GM12874 (cell line): ENCODE results near the gene C10orf71.

Source experiments
- TF ChIP-seq, protein P1 (sequence below): IDR thresholded peaks from 2 replicates; pipeline ENCODE4 v1.5.1; 2011; ENCODE audit warnings: low read depth, mild to moderate bottlenecking, control low read depth, low read length, moderate library complexity; ENCODE audit not compliant: insufficient read depth

Gene C10orf71

GRCh38 chr10:49281461-49281860, 17.5 kb upstream of the C10orf71 start:
- TF ChIP-seq, protein P1, sequence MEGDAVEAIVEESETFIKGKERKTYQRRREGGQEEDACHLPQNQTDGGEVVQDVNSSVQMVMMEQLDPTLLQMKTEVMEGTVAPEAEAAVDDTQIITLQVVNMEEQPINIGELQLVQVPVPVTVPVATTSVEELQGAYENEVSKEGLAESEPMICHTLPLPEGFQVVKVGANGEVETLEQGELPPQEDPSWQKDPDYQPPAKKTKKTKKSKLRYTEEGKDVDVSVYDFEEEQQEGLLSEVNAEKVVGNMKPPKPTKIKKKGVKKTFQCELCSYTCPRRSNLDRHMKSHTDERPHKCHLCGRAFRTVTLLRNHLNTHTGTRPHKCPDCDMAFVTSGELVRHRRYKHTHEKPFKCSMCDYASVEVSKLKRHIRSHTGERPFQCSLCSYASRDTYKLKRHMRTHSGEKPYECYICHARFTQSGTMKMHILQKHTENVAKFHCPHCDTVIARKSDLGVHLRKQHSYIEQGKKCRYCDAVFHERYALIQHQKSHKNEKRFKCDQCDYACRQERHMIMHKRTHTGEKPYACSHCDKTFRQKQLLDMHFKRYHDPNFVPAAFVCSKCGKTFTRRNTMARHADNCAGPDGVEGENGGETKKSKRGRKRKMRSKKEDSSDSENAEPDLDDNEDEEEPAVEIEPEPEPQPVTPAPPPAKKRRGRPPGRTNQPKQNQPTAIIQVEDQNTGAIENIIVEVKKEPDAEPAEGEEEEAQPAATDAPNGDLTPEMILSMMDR = peak; percentile 61

- TF ChIP-seq, protein P1 = no peak
Measured at GRCh38 chr10:49282306-49282705, 16.7 kb upstream of the C10orf71 start.

- TF ChIP-seq, protein P1 = no peak
Measured at GRCh38 chr10:49282879-49283341, 16.1 kb upstream of the C10orf71 start.

DNA sequence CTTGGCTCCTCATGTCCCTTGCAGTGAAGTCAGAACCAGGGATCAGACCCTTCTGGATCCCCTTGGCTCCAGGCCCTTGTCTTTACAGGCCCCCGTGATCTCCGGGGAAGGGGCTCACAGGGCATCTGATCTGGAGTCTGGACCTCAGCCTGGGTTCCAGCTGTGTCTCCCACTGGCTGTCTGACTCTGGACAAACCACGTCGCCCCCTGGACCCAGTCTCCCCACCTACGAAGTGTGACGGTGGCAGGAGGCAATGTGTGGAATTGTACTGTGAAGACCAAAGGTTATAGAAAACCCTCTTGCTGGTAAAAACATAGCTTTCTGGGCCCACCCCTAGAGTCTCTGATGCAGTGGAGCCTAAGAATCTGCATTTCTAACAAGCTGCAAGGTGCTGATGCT, 15.5 kb upstream of the C10orf71 start:
- TF ChIP-seq, protein P1 = no peak

GRCh38 chr10:49284356-49284755, 14.6 kb upstream of the C10orf71 start:
- TF ChIP-seq, protein P1 = no peak

GRCh38 chr10:49285232-49285631, 13.7 kb upstream of the C10orf71 start:
- TF ChIP-seq, protein P1 = no peak

DNA sequence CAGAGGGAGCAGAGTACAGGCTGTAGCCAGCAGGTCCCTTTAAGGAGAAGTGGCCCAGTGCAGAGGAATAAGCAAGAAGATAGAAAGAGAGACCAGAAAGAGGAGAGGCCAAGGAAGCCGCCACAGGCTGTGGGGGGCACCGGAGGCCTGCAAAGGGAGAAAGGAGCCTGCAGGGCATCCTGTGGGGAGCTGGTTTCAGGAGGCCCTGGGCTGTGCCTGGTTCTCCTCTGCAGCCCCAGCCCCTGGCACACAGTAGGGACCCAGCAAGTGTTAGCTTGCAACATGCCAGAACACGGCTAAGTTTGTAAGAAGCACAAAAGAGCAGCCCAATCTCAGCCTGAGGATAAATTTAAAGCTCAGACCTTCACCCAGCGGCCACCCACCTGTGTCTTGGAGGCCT, 12.3 kb upstream of the C10orf71 start:
- TF ChIP-seq, protein P1 = no peak
